HG03342 (cell line): ENCODE data around the gene PNMA6E.

Source experiments
- ATAC-seq: cut with Tn5 transposase; IDR thresholded peaks from one replicate; pipeline ENCODE4 v1.9.1; 2021; ENCODE audit warnings: mild to moderate bottlenecking, moderate library complexity; ENCODE audit not compliant: unreplicated experiment

The PNMA6E gene

DNA sequence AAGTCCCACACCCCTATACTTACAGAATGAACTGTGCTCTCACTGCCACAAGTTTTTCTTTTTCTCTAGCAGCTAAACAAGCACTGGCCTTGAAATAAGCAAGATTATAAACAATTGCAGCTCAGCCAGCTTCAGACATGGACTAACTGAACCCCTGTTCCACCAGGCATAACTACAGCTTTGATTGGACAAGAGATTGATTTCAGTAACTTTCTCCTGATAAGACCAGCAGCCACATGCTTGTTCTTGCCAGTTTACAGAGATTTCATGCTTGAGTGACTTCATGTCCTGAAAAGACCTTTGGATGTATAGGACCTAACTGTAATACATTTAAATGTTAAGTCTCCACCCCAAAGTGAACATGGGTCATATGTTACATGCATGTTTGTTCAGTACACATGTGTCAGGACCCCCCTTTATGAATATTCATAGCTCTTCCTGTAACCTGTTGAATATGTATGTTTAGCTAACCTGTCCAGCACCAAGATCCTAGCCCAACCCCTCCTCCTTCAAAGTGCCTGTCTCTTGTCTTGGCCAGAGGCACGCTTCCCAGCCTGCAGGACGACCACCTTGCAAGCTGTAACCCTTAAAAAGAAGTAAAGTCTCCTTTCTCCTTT, 39.3 kb downstream of the PNMA6E start:
- ATAC-seq: no peak

DNA sequence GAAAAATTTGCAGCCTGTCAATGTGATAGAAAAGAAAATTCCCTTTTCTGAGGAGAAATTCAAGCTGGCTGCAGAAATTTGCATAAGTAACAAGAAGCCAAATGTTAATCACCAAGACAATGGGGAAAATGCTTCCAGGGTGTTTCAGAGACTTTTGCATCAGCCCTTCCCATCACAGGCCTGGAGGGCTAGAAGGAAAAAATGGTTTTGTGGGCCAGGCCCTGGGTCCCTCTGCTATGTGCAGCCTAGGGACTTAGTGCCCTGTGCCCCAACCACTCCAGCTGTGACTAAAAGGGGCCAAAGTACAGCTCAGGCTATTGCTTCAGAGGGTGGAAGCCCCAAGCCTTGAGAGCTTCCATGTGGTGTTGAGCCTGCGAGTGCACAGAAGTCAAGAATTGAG, 43.3 kb downstream of the PNMA6E start:
- ATAC-seq: no peak

DNA sequence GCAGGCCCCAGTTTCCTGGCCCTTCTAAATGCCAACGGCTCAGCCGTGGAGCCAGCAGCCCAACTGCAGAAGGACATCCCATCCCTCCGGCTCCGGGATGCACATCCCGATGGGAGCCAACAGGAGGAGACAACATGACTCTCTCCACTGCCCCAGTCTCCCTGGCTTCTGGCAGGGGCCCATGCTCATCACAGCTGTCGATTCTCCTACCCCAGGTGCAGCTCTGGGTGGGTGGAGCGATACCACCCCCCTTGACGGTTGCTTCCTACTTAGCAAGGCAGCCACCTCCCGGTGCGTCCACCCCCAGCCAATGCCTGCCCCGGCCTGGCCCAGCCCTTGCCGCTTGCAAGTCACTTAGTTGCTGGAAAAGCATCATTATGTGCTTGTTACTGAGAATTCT, 47.7 kb downstream of the PNMA6E start:
- no peak for ATAC-seq

DNA sequence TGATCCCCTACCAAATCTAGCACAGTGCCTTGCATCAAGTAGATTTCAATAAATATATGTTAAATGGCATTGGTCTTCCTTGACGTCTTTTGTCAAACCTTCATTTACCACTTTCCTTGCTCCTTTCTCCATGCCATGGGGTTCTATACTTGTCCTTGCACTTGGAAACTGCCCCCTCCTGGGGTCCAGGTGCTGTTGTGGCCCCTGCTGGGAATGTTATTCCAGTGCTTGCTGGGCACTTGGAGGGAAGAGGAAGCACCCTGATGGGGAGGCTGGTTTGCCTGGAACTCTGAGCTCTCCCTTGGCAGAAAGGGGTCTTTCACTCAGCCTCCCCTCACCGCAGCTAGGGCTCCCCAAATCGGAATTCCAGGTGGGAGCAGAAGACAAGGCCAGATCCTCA, 48.3 kb downstream of the PNMA6E start:
- ATAC-seq: no peak

DNA sequence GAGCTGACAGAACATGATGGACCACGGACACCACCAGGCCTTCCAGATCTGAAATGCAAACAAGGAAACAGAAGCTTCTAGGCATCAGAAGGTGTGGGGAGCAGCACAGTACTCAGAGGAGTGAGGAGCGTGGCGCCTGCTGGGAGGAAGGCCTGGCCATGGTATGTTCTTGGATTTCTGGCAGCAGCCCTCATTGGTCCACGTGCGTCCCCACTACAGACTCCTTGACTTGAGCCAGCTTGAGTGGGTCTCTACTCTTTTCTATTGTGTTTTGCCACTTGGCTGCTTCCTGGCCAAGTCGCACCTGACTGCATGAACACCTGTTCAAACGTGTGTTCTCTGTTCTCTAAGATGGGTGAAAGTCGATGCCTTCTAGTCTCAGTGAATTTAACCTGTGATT, 49.2 kb downstream of the PNMA6E start:
- ATAC-seq: no peak

DNA sequence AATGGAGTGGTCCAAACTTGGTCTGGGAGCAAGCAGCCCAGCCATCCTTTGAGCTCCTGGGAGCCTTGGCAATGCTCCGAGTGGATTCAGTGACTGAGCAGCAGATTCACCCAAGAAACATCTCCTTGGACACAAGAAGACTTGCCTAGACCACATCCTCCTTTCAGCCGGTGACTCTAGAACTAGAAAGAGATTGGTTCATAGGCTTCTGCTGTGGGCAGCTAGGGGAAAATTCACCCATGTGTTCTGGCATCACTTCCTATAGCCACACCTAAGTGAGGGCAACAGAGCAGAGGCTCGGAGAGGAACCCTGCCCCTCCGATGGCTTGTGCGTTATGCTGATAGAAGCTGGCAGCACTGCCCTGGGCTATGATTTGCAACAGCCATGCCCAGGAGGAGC, 51.2 kb downstream of the PNMA6E start:
- ATAC-seq: no peak

DNA sequence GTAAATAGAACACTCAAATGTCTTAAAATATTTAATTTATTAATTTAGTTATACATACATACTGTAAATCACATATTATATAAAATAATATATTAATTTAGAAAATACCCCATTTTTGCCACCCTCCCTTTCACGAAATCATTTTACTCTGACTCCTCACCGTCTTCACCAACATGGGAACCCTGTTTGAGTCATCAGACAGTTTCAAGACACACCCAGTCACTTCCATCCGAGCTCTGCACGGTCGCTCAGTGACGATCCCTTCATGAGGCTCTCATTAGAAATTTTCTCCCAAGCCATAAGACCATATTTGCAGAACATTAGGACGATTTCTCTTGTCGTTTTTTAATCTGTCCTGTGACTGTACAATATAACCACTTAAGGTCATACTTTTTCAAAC, 52.7 kb downstream of the PNMA6E start:
- ATAC-seq: no peak

DNA sequence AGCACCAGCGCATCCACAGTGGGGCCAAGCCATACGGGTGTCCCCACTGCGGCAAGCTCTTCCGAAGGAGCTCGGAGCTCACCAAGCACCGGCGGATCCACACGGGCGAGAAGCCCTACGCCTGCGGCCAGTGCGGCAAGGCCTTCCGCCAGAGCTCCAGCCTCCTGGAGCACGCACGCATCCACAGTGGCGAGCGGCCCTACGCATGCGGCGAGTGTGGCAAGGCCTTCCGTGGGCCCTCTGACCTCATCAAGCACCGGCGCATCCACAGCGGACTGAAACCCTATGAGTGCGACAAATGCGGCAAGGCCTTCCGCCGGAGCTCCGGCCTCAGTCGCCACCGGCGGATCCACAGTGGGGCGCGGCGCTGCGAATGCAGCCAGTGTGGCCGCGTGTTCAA, 53.6 kb downstream of the PNMA6E start:
- ATAC-seq: no peak
